Muscle of leg (tissue), 11 donors: ENCODE data around the gene MARCHF3. TPM values are rescaled to one million over a fixed set of nuclear protein-coding genes. Genes with fewer than 3 reads are reported as not detected.
"Not testable (repeated sequence)": the region's sequence is repeated elsewhere in the genome, so short reads cannot be mapped to it uniquely, and the experiment has no call there.

Source experiments
- DNase-seq: peaks from one replicate; pipeline ENCODE4 v3.0.0; 2013
- H3K27ac ChIP-seq: one replicate; pipeline ENCODE4 v1.5.1; 2013; ENCODE audit warnings: mild to moderate bottlenecking, low read length, control low read depth
- H3K27me3 ChIP-seq: one replicate; pipeline ENCODE4 v1.6.1; 2013; ENCODE audit warnings: low read length; ENCODE audit not compliant: control insufficient read depth, insufficient read depth
- H3K36me3 ChIP-seq: one replicate; pipeline ENCODE4 v1.6.1; 2013; ENCODE audit warnings: low read length; ENCODE audit not compliant: control insufficient read depth, insufficient read depth
- H3K4me1 ChIP-seq: one replicate; pipeline ENCODE4 v1.6.1; 2013; ENCODE audit warnings: low read length; ENCODE audit not compliant: control insufficient read depth, insufficient read depth
- H3K4me3 ChIP-seq: one replicate; pipeline ENCODE4 v1.5.1; 2013; ENCODE audit warnings: low read length, control low read depth
- H3K9me3 ChIP-seq: replicated peaks from 2 replicates; pipeline ENCODE4 v1.6.1; 2013; ENCODE audit warnings: low read depth, low read length; ENCODE audit not compliant: control insufficient read depth
- WGBS: methylation state at CpG from one replicate; pipeline ENCODE4 v1.1.5; 2013; ENCODE audit warnings: missing lambda C conversion rate; ENCODE audit not compliant: insufficient coverage; 5-methylcytosine and 5-hydroxymethylcytosine counted together
- polyA plus RNA-seq, 8 donors: library from polyadenylated mRNA; unstranded; fragments of 120-200 nt; gene quantifications; one replicate each; pipeline versions ENCODE4 v1.2.1 to v1.2.3, GENCODE V29; 2013; ENCODE audit warnings: inconsistent platforms in 1 of 8, low replicate concordance in 1 of 8; ENCODE audit not compliant: insufficient read length in 8 of 8, insufficient read depth in 1 of 8
- total RNA-seq: library from RNA; stranded (reverse); fragments of 120-200 nt; gene quantifications from one replicate; pipeline ENCODE4 v1.2.4, GENCODE V29; 2013

The MARCHF3 gene
- total and polyA plus RNA-seq, 9 donors: 7.0 to 13.1 (median 10.4) TPM

DNA sequence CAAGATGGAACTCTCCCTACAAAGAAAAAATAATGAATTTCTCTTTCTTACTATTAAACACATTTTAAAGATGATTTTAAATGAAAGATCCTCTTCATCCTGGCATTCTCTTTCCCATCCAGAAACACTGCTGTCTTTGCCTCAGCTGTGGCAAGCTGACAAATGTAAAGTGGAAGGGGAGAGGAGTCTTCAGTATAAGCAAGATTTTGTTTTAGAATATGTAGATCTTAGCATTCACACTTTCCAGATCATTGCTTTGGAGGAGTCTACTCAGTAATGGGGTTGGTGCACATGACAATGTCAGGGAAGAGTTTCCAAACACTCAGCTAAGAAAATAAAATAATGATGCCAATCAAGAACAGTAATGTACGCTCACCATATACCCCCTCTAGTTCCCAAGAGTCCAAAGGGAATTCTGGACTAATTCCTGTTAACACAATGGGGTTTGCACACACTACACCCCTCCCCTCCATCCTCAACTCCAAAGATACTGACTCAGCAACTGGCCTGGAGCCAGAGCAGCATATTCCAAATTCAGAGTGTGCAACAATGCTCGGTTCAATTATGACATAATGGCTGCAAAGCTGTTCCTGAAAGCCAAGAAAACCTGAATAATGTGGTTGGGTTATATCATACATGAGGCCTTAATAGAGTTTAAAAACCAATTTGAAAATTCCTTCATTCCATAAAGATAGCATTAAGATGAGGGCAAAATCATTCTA lies 38.3 kb upstream of the MARCHF3 start:
- WGBS: 86% methylated on average over 1 of the region's 2 CpGs
- peak; percentile 53 for DNase-seq
- H3K36me3 ChIP-seq: peaks cover 2% of the 10 kb centered on the region

DNA sequence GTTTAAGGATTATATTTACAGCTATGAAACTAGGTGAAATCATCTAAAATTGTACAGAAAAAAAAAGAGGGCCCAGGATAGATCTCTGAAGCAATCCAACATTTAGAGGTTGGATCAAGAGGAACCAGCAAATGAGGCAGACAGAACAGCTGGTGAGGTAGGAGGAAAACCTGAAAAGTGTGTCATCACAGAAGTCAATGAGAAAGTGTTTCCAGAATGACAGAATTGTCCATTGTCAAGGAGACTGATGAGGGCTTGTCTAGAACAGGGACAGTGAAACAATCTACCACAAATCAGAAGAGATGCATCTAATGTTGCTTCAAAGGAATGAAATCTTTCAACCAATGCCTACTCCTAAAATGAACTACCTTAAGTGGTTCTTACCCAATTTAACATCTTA lies 36.4 kb upstream of the MARCHF3 start:
- Histone ChIP-seq H3K4me1 (no peaks in the 10 kb centered on the region), H3K27me3 (no peaks in the 10 kb centered on the region), H3K36me3 (peaks cover 2% of the 10 kb centered on the region), H3K9me3 (no peaks in the 10 kb centered on the region), H3K27ac (no peak overlapping the region), H3K4me3 (no peak overlapping the region)
- no peak for DNase-seq

More for the DNA sequence above, 38.3 kb upstream of the MARCHF3 start:
- Histone ChIP-seq H3K4me3 (no peak overlapping the region), H3K9me3 (no peaks in the 10 kb centered on the region), H3K27me3 (no peaks in the 10 kb centered on the region), H3K27ac (peak overlapping the region; percentile 22), H3K4me1 (peaks cover 4% of the 10 kb centered on the region)

DNA sequence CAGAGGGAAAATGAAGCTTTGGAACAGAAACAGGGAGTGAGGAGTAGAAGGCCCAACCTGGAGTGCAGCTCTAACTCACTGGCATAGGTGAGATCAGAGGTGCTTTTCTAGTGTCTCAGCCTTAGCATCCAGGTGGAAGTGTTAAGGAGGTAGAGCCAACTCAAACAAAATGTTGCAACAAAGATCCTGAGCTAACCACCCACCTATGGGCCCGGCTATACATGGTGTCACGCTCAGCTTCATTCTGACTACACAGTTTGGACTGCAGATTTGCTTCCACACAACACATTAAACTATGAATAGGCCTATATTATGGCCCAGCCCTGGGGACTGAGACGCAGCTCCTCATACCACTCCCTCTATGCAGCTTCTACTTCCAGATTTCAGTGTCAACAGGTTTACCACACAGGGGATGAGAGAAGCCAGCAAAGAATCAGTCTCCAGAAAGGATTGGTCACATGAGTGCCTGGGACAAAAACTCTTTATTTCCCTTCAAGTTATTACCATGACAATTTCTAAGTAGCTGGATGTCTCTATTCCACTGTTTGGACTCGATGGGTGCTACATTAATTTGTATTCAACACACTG lies 34.0 kb upstream of the MARCHF3 start:
- no peaks in the 10 kb centered on the region for H3K9me3 ChIP-seq
- no peaks in the 10 kb centered on the region for H3K27me3 ChIP-seq
- H3K4me3 ChIP-seq: no peak overlapping the region
- H3K36me3 ChIP-seq: no peaks in the 10 kb centered on the region
- H3K27ac ChIP-seq: no peak overlapping the region
- WGBS: 77% methylated on average over 3 of the region's 4 CpGs
- no peak for DNase-seq
- H3K4me1 ChIP-seq: no peaks in the 10 kb centered on the region

DNA sequence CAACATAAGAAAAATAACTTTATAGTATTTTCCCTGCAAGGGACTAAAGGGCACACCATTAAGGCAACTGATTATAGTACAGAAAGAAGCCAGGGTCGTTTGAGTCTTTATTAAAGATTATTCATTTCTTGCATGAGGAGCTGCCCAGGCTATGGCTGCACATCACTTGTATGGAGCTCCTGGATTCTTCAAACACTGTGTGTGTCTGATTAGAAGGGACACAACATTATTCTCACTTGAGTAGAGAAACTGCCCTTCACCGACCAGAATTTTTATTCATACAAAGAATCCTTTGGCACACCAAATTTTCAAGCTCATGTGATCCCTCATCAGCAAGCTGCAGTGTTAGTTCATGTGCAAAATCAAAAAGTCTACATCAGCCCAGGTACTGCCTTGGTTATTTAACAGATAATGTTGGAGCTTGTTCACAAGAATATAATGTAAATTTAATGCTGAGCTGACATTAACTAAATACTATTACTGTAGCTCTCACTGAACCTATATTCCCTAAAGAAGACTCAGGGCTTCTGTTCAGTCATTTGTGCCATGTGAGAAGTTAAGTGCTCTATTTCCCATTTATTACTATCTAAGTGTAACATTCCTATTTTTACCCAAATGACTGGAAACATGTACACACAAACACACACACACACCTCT lies 33.0 kb upstream of the MARCHF3 start:
- H3K4me1 ChIP-seq: no peaks in the 10 kb centered on the region
- WGBS: 80% methylated on average over 1 of the region's 2 CpGs
- H3K27me3 ChIP-seq: no peaks in the 10 kb centered on the region
- H3K36me3 ChIP-seq: no peaks in the 10 kb centered on the region
- no peak overlapping the region for H3K4me3 ChIP-seq
- no peak overlapping the region for H3K27ac ChIP-seq
- no peak for DNase-seq
- H3K9me3 ChIP-seq: no peaks in the 10 kb centered on the region

DNA sequence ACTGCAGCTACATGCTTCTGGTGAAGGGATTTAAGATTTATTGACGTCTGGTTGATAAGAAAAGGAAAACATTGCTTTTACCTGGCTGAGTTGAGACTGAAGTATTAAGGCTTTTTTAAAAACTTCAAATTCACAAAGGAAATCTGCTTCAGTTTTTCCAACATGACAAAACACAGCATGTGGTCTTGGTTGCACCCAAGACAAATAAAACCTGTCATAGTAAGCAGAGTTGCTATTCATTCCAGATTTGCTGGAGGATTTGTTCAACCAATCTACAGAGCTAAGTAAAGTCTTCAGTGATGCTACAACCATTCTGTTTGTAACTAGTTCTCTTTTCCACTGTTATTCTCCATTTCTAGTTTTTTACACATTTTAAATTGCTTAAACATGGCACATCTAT lies 31.6 kb upstream of the MARCHF3 start:
- no peak for DNase-seq
- H3K36me3 ChIP-seq: no peaks in the 10 kb centered on the region
- H3K27ac ChIP-seq: no peak overlapping the region
- no peaks in the 10 kb centered on the region for H3K4me1 ChIP-seq
- H3K4me3 ChIP-seq: no peak overlapping the region
- H3K9me3 ChIP-seq: no peaks in the 10 kb centered on the region
- no CpG with 5 or more reads among the region's 1 CpG for WGBS
- H3K27me3 ChIP-seq: no peaks in the 10 kb centered on the region

DNA sequence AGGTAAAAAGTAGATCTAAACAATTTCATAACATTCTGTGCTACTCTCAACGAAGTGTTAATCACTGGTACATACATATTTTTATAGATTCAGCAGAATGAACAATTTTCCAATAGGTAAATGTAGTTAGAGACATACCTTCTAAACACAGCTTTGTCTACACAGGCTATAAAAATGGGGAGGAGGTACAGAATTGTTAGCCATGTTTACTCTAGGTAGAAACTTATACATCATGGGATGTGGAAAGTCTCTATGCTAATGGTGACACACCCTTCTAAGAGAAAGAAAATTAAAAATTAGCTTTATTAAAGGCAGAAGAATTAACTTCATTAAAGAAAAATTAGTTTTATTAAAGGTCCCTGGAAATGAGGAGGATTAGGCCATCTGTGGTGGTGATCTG lies 31.2 kb upstream of the MARCHF3 start:
- Histone ChIP-seq H3K4me1 (no peaks in the 10 kb centered on the region), H3K9me3 (no peaks in the 10 kb centered on the region), H3K27me3 (no peaks in the 10 kb centered on the region), H3K27ac (no peak overlapping the region), H3K4me3 (no peak overlapping the region), H3K36me3 (no peaks in the 10 kb centered on the region)
- DNase-seq: no peak
- no CpG with 5 or more reads among the region's 1 CpG for WGBS

DNA sequence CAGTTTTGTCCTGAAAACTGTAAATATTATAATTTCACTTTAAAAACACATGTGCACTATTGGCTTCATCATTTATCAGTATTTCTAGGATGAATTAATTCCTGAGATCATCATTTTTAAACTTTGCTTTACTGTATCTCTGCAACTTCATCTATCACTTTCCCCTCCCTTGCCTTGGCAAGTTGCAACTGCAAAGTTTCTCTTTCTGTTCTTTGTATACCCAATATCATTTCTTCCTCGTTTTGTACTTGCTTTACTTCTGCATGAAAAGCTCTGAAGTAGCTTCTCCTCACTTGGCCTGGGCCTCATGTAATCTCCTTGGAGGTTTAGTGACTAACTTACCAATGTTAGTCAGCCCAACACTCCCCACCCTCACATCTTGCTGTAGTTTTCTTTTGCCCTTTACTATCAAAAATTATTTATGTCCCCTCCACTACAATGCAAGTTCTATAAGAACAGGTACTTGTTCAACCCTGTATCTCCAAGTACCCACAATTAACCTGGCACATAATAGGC lies 30.2 kb upstream of the MARCHF3 start:
- 64% methylated on average over 1 of the region's 1 CpG for WGBS
- H3K36me3 ChIP-seq: peaks cover 4% of the 10 kb centered on the region
- H3K27ac ChIP-seq: no peak overlapping the region
- H3K4me3 ChIP-seq: no peak overlapping the region
- DNase-seq: no peak
- H3K4me1 ChIP-seq: no peaks in the 10 kb centered on the region
- no peaks in the 10 kb centered on the region for H3K27me3 ChIP-seq
- H3K9me3 ChIP-seq: no peaks in the 10 kb centered on the region

DNA sequence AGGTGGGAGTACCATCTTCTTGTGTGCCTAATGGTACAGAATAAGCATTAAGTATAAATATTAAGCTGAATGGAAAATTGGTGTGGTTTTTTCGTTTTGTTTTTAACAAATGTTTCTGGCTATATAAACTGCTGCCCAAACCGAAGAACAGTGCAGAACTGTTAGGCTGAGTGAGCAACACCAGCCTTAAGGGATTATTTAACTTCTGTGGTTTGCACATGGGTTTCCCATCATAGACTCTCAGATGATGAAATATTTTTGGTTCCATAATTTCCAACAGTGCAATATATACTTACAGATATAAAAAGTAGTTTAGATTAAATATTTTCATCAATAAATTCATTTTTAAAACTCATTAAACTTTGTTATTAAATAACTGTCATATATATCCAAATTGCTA lies 26.5 kb upstream of the MARCHF3 start:
- peaks cover 4% of the 10 kb centered on the region for H3K36me3 ChIP-seq
- no CpG with 5 or more reads among the region's 2 CpGs for WGBS
- no peak for DNase-seq
- no peaks in the 10 kb centered on the region for H3K9me3 ChIP-seq
- H3K4me1 ChIP-seq: no peaks in the 10 kb centered on the region
- no peaks in the 10 kb centered on the region for H3K27me3 ChIP-seq
- no peak overlapping the region for H3K27ac ChIP-seq
- H3K4me3 ChIP-seq: no peak overlapping the region

DNA sequence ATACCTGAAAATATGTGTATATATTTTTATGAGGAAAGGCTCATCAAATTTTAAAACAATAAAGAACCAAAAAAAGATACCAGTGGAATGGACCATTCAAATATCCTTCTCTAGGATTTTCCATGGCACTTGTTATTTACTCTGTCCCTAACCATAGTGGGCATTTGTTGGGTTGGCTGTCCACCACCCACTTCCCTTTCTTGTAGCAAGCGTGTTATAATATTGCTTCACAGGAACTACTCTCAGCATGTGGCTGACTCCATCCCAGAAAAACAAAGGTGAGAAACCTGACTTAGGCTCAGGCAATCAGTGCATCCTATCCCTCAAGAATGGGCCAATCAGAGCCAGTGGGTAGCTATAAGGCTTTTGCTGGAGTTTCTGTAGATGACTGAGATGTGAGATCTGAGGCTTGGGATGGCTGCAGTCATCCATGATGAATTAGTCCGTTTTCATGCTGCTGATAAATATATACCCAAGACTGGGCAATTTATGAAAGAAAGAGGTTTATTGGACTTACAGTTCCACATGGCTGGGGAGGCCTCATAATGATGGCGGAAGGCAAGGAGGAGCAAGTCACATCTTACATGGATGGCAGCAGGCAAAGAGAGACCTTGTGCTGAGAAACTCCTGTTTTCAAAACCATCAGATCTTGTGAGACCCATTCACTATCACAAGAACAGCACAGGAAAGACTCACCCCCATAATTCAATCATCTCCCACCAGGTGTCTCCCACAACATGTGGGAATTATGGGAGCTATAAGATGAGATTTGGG lies 25.7 kb upstream of the MARCHF3 start:
- Histone ChIP-seq H3K9me3 (no peaks in the 10 kb centered on the region), H3K27ac (no peak overlapping the region), H3K4me3 (no peak overlapping the region), H3K36me3 (peaks cover 6% of the 10 kb centered on the region), H3K4me1 (no peaks in the 10 kb centered on the region), H3K27me3 (no peaks in the 10 kb centered on the region)
- WGBS: 67% methylated on average over 1 of the region's 3 CpGs
- no peak for DNase-seq

DNA sequence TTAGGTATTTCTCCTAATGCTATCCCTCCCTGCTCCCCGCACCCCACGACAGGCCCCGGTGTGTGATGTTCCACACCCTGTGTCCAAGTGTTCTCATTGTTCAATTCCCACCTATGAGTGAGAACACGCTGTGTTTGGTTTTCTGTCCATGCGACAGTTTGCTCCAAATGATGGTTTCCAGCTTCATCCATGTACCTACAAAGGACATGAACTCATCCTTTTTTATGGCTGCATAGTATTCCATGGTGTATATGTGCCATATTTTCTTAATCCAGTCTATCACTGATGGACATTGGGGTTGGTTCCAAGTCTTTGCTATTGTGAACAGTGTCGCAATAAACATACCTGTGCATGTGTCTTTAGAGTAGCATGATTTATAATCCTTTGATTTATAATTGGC lies 23.2 kb upstream of the MARCHF3 start:
- not testable (repeated sequence) for H3K4me1 ChIP-seq, H3K4me3 ChIP-seq, H3K27me3 ChIP-seq, DNase-seq, H3K36me3 ChIP-seq, H3K9me3 ChIP-seq, H3K27ac ChIP-seq
- 81% methylated on average over 3 of the region's 6 CpGs for WGBS
